CD4-positive, alpha-beta T cell treated with Interleukin-10 for 1 hour (primary cell): ENCODE measurements around the gene EDNRA.

Source experiments
- DNase-seq: peaks from one replicate; pipeline ENCODE4 v3.0.0-alpha.2; 2020

Gene EDNRA

DNA sequence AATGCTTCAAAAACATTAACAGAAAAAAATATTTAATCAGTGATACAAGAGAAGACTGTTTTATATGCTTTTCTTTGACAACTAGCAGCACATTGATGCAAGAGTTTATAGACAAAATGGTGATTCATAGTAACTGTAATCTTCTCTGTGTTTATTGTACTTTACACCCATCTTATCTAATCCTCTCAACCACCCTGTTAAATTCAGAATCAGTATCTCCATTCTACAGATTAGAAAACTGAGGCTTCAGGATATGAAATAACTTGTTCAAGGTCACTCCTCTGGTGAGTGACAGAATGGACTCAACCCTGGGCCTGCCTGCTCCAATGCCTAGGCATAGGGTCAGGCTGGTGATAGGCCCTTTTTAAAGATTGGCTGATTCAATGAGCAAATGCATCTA is 110.2 kb downstream of the EDNRA start:
- DNase-seq = no peak

- no peak for DNase-seq
Measured at GRCh38 chr4:147594107-147594506, 113.2 kb downstream of the EDNRA start.
